Testis (tissue), 3 donors: ENCODE data around the gene NFILZ. TPM values are rescaled to one million over a fixed set of nuclear protein-coding genes. Genes with fewer than 3 reads are reported as not detected.
"Not testable (repeated sequence)": the region's sequence is repeated elsewhere in the genome, so short reads cannot be mapped to it uniquely, and the experiment has no call there.

ENCODE experiments used
- DNase-seq: peaks from one replicate; pipeline ENCODE4 v3.0.0-alpha.2; 2019
- H3K27ac ChIP-seq, 2 donors: fragments of 200-600 bp; sonication (generic); one replicate each; pipeline ENCODE4 v1.5.1; 2019
- H3K27me3 ChIP-seq: fragments of 200-600 bp; sonication (generic); one replicate; pipeline ENCODE4 v1.5.1; 2019
- H3K36me3 ChIP-seq: fragments of 200-600 bp; sonication (generic); one replicate; pipeline ENCODE4 v1.5.1; 2017; ENCODE audit warnings: low read depth; ENCODE audit errors: missing control alignments
- H3K4me1 ChIP-seq: fragments of 200-600 bp; sonication (generic); one replicate; pipeline ENCODE4 v1.5.1; 2019
- H3K4me3 ChIP-seq, 2 donors: fragments of 200-600 bp; sonication (generic); one replicate each; pipeline ENCODE4 v1.5.1; 2017 to 2019
- H3K9me3 ChIP-seq: fragments of 200-600 bp; sonication (generic); one replicate; pipeline ENCODE4 v1.5.1; 2017
- CTCF ChIP-seq, 3 experiments: fragments of 450-650 bp in 2 of 3; fragments of 200-600 bp in 1 of 3; sonication (generic) in 1 of 3; IDR thresholded peaks; one replicate each; pipeline ENCODE4 v1.5.1; 2016 to 2019; ENCODE audit warnings: antibody characterized with exemption in 3 of 3, mild to moderate bottlenecking in 2 of 3, moderate library complexity in 1 of 3
- POLR2A ChIP-seq: fragments of 450-650 bp; IDR thresholded peaks from one replicate; pipeline ENCODE4 v1.6.1; 2017; ENCODE audit warnings: antibody characterized with exemption, mild to moderate bottlenecking, moderate library complexity
- WGBS, 2 donors: methylation state at CpG; one replicate each; pipeline ENCODE4 v1.1.5; 2018; 5-methylcytosine and 5-hydroxymethylcytosine counted together
- intact Hi-C: fragments of 100-400 bp; cut with DNase I; formaldehyde crosslinking; loops from one replicate; pipeline ENCODE4 v1.15.1; 2023; ENCODE audit warnings: low total_unique reads
- polyA plus RNA-seq: library from polyadenylated mRNA; stranded (reverse); fragments of 350-450 nt; fragmentation: Illumina TruSeq; extraction: RNeasy Lipid Tissue Mini Kit (QIAGEN cat#74804); gene quantifications from one replicate; pipeline ENCODE4 v1.2.3, GENCODE V29; 2014; ENCODE audit warnings: low read depth, low replicate concordance; ENCODE audit not compliant: insufficient read depth
- total RNA-seq, 2 donors: library from RNA; depleted of rRNA; stranded (reverse); fragments of >200 nt; gene quantifications; one replicate each; pipeline ENCODE4 v1.2.3, GENCODE V29; 2016

The NFILZ gene
- total and polyA plus RNA-seq, 3 donors from 2014 or later, result 1.4 to 4.6 (median 4.0) TPM

GRCh38 chr19:8618751-8619150 lies 11.7 kb upstream of the NFILZ start:
- H3K27me3 ChIP-seq, result no peaks in the 10 kb centered on the region
- H3K9me3 ChIP-seq, result no peaks in the 10 kb centered on the region
- no peak overlapping the region for H3K4me3 ChIP-seq
- no peak for DNase-seq
- no peak for TF ChIP-seq POLR2A
- TF ChIP-seq CTCF (IDR thresholded peaks at IDR 0.05), result no peak
- 65 to 80% methylated on average over 8 of the region's 8 CpGs for WGBS, 2 donors
- H3K36me3 ChIP-seq, result no peaks in the 10 kb centered on the region
- no peaks in the 10 kb centered on the region for H3K4me1 ChIP-seq
- intact Hi-C loops, result no loop called here
- H3K27ac ChIP-seq, result no peak overlapping the region

GRCh38 chr19:8622886-8623285 lies 7.5 kb upstream of the NFILZ start:
- intact Hi-C loops, H3K27ac ChIP-seq, H3K4me1 ChIP-seq, H3K9me3 ChIP-seq, H3K4me3 ChIP-seq, H3K27me3 ChIP-seq, DNase-seq, H3K36me3 ChIP-seq: not testable (repeated sequence)
- WGBS, 2 donors, result 54 to 76% methylated on average over 4 of the region's 4 CpGs

GRCh38 chr19:8626842-8627241 lies 3.6 kb upstream of the NFILZ start:
- H3K4me3 ChIP-seq, result no peak overlapping the region
- no peaks in the 10 kb centered on the region for H3K9me3 ChIP-seq
- H3K36me3 ChIP-seq, result no peaks in the 10 kb centered on the region
- H3K4me1 ChIP-seq, result no peaks in the 10 kb centered on the region
- TF ChIP-seq POLR2A (no peak), CTCF (IDR thresholded peaks at IDR 0.05) (no peak)
- H3K27ac ChIP-seq, result no peak overlapping the region
- intact Hi-C loops, result no loop called here
- H3K27me3 ChIP-seq, result no peaks in the 10 kb centered on the region
- 83 to 94% methylated on average over 8 of the region's 8 CpGs for WGBS, 2 donors
- DNase-seq, result no peak

- H3K36me3 ChIP-seq, result no peaks in the 10 kb centered on the region
- H3K9me3 ChIP-seq, result no peaks in the 10 kb centered on the region
- no peak overlapping the region for H3K27ac ChIP-seq
- DNase-seq, result no peak
- 61 to 72% methylated on average over 2 of the region's 2 CpGs for WGBS, 2 donors
- intact Hi-C loops, result no loop called here
- H3K4me3 ChIP-seq, result no peak overlapping the region
- TF ChIP-seq CTCF (IDR thresholded peaks at IDR 0.05), result no peak
- no peak for TF ChIP-seq POLR2A
- no peaks in the 10 kb centered on the region for H3K27me3 ChIP-seq
- no peaks in the 10 kb centered on the region for H3K4me1 ChIP-seq
Measured at GRCh38 chr19:8629184-8629583, 1.2 kb upstream of the NFILZ start.

GRCh38 chr19:8630796-8631424 lies 477 bp downstream of the NFILZ start:
- TF ChIP-seq CTCF (IDR thresholded peaks at IDR 0.05), result no peak
- TF ChIP-seq POLR2A, result no peak
- no peak overlapping the region for H3K27ac ChIP-seq
- no peak overlapping the region for H3K4me3 ChIP-seq
- 58 to 61% methylated on average over 4 to 6 of the region's 6 CpGs for WGBS, 2 donors
- no peaks in the 10 kb centered on the region for H3K27me3 ChIP-seq
- no peaks in the 10 kb centered on the region for H3K4me1 ChIP-seq
- intact Hi-C loops, result no loop called here
- H3K36me3 ChIP-seq, result no peaks in the 10 kb centered on the region
- H3K9me3 ChIP-seq, result no peaks in the 10 kb centered on the region
- no peak for DNase-seq
